ENCODE results near the gene SCT.
A peak's percentile ranks its signal among the peaks of the same experiment; 100 is the strongest.

SCT gene

DNA sequence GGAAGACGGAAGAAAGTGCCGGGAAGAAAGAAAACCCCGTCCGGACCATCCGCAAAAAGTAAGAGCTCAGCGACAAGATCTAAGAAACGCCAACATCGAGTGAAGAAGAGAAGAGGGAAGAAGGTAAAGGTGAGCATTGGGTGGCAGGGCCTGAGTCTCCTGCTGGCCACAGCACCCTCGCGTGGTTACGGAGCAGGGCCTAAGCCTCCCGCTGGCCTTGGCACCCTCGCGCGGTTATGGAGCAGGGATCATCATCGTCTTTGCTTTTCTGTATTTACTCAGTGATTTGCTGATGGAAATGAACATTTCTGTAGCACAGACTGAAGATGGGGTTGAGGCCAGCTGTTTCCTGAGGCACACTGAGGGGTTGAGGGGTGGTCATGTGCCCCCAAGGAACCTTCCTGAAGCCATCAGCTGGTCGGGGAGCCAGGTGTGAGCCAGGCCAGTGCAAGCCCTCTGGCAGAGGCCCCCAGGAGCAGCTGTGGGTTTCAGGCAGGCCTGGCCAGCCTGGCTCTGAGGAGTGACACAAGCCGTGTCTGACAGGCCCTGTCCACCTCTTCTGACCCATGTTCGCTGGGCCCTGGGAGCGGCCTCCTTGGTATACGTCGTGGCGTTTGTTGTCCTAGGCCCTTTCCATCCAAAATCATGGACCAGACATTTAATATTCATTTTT lies 25.3 kb downstream of the SCT start:
- Mint-ChIP-seq H3K27me3 (ENCODE audit: low read depth) (no peaks in the 10 kb centered on the region), H3K4me3 (no peak overlapping the region), H3K27ac (no peak overlapping the region), H3K9me3 (no peaks in the 10 kb centered on the region), H3K4me1 (ENCODE audit: low read depth) (no peaks in the 10 kb centered on the region), H3K36me3 (ENCODE audit: low read depth) (peaks cover 46% of the 10 kb centered on the region)
- DNase-seq (ENCODE audit: low spot score): no peak

DNA sequence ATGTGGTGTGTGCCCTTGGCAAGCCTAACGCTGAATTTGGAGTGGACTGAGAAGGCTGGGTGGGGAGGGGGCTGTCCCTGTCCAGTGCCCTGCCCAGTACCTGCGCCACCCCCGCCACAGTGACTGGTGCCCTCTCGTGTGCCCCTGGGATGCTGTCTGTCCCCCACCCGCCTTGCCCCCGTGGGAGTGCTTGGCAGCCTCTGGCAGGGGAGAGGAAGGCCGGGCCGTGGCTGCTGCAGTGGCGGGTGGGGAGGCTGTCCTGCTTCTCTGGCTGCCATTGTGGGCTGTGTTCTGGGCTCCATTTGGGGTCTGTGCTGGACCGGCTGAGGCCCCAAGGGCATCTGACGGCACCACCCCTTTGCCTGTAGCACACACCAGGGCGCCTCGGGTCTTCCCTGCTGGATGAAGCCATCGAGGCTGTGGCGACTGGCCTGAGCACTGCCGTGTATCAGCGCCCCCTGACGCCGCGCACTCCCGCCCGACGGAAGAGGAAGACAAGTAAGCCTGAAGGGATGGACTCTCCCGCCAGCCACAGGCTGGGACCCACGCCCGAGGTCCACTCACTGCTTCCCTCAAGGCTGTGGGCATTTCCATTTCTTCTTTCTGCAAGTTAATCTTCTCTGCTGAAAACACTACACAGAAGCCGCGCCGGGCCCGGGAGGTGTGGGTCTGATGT lies 28.8 kb downstream of the SCT start:
- H3K4me1 Mint-ChIP-seq (ENCODE audit: low read depth): no peaks in the 10 kb centered on the region
- H3K36me3 Mint-ChIP-seq (ENCODE audit: low read depth): peaks cover 49% of the 10 kb centered on the region
- H3K4me3 Mint-ChIP-seq: no peak overlapping the region
- H3K27me3 Mint-ChIP-seq (ENCODE audit: low read depth): no peaks in the 10 kb centered on the region
- H3K9me3 Mint-ChIP-seq: no peaks in the 10 kb centered on the region
- no peak for DNase-seq (ENCODE audit: low spot score)
- no peak overlapping the region for H3K27ac Mint-ChIP-seq

DNA sequence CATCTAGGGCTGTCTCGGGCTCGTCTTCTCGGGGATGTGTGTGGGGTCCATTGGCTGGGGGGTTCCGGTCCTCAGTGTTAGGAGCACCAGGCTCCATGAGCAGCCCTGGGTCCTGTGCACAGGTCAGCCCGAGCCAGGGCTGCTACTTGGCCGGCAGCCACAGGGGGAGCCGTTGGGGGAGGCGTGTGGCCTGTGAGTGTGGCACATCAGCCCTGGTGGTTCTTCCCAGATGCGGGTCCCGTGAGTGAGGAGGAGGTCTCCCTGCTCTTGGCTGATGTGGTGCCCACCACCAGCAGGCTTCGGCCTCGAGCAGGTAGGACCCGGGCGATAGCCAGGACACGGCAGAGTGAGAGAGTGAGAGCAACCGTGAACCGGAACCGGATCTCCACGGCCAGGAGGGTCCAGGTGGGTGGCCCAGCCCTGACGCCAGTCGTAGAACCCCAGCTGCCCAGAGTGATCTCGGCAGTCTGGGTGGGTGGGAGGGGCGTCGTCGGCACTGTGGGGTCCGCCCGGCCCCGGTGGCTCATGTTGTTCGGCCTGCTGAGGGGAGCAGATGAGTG lies 29.7 kb downstream of the SCT start:
- no peaks in the 10 kb centered on the region for H3K27me3 Mint-ChIP-seq (ENCODE audit: low read depth)
- H3K27ac Mint-ChIP-seq: no peak overlapping the region
- H3K9me3 Mint-ChIP-seq: no peaks in the 10 kb centered on the region
- peaks cover 53% of the 10 kb centered on the region for H3K36me3 Mint-ChIP-seq (ENCODE audit: low read depth)
- no peak overlapping the region for H3K4me3 Mint-ChIP-seq
- DNase-seq (ENCODE audit: low spot score): no peak
- H3K4me1 Mint-ChIP-seq (ENCODE audit: low read depth): no peaks in the 10 kb centered on the region

DNA sequence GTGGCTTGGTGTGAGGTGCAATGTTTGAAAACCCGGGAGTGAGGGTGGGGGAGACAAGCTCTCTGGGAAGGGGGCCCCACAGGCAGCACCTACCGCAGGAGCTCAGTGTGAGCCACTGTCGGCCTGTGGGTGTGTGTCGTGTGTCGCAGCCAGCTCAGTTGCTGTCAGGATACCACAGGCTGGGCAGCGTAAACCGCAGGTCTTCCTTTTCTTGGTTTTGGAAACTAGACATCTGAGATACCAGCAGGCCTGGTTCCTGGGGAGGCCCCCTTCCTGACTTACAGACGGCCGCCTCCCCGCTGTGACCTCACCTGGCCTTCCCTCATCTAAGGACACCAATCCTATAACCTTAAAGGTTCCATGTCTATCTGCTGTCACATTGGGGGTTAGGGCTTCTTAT lies 30.6 kb downstream of the SCT start:
- no peak for DNase-seq (ENCODE audit: low spot score)
- no peaks in the 10 kb centered on the region for H3K4me1 Mint-ChIP-seq (ENCODE audit: low read depth)
- no peak overlapping the region for H3K27ac Mint-ChIP-seq
- no peak overlapping the region for H3K4me3 Mint-ChIP-seq
- H3K36me3 Mint-ChIP-seq (ENCODE audit: low read depth): peaks cover 48% of the 10 kb centered on the region
- no peaks in the 10 kb centered on the region for H3K27me3 Mint-ChIP-seq (ENCODE audit: low read depth)
- H3K9me3 Mint-ChIP-seq: no peaks in the 10 kb centered on the region

DNA sequence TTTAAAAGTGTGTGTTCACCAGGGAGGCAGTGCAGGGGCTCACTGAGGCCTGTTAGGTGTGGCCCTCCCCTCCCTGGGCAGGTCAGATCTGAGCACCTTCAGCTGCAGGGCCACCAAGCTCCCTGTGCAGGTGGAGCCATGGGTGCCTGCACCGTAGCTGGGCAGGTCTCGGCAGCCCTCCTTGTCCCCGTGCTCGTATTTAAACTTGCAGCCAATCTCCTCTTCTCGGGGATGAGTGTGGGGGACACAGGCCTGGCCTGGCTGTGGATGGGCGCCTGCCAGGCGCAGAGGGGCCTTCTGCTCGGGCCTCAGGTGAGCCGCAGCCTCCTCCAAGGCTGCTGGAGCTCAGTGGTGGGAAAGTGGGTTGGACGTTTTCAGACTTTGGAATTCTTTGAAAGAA lies 31.6 kb downstream of the SCT start:
- H3K4me3 Mint-ChIP-seq: no peak overlapping the region
- peaks cover 52% of the 10 kb centered on the region for H3K36me3 Mint-ChIP-seq (ENCODE audit: low read depth)
- no peak overlapping the region for H3K27ac Mint-ChIP-seq
- H3K9me3 Mint-ChIP-seq: no peaks in the 10 kb centered on the region
- H3K4me1 Mint-ChIP-seq (ENCODE audit: low read depth): no peaks in the 10 kb centered on the region
- H3K27me3 Mint-ChIP-seq (ENCODE audit: low read depth): no peaks in the 10 kb centered on the region
- no peak for DNase-seq (ENCODE audit: low spot score)

DNA sequence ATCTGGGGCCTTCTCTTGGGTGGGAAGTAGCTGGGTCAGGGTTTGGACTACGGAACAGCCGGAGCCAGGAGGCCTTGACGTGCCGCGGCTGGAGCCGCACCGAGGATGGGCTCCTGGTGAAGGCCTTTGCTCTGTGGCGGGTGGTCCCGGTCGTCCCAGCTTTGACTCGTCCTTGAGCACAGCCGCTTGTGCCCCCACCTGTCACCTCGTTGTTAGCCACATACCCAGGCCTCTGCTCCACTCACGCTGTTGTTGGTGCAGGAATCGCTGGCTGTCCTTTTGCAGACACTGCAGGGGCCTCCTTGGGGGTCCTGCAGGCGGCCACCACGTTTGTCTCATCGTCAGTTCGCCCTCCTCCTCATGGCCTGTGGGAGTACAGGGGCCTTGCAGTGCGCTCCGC lies 33.6 kb downstream of the SCT start:
- Mint-ChIP-seq H3K4me1 (ENCODE audit: low read depth) (no peaks in the 10 kb centered on the region), H3K27ac (no peak overlapping the region), H3K36me3 (ENCODE audit: low read depth) (peaks cover 64% of the 10 kb centered on the region), H3K9me3 (no peaks in the 10 kb centered on the region), H3K4me3 (no peak overlapping the region), H3K27me3 (ENCODE audit: low read depth) (no peaks in the 10 kb centered on the region)
- no peak for DNase-seq (ENCODE audit: low spot score)

DNA sequence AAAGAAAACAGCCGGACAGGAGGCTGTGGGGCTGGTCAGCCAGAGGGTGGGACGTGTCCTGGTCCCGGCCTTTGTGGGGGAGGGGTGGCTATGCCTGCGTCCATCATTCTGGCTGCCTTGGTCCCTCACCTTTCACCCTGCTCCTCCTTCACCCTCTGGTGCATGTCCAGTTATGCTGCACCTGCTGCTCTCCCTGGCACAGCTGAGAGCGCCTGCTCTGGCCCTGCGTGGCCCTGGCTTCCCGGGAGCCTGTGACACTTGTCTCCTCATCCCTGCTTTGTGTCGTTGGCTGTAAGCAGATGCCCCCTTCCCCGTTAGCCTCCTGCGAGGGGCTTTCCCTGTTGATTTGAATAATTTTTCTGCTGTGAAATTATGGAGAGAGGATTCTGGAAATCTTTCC lies 34.1 kb downstream of the SCT start:
- DNase-seq (ENCODE audit: low spot score): no peak
- Mint-ChIP-seq H3K4me1 (ENCODE audit: low read depth) (peaks cover 4% of the 10 kb centered on the region), H3K9me3 (no peaks in the 10 kb centered on the region), H3K36me3 (ENCODE audit: low read depth) (peaks cover 68% of the 10 kb centered on the region), H3K27ac (no peak overlapping the region), H3K27me3 (ENCODE audit: low read depth) (no peaks in the 10 kb centered on the region), H3K4me3 (no peak overlapping the region)

DNA sequence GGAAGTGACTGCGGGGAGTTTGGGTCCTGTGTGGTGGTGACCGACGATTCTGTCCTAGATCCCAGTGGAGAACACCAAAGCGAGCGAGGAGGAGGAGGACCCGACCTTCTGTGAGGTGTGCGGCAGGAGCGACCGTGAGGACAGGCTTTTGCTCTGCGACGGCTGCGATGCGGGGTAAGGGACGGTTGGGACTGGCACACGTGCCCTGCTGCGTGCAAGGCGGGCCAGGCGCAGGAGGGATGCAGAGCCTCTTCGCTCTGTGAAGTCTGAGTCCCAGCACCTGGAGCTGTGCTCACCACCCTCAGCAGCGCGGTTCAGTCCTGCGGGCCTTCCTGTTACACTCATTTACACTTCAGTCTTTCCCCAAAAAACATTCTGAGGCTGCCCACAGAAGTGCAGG lies 34.5 kb downstream of the SCT start:
- Mint-ChIP-seq H3K36me3 (ENCODE audit: low read depth) (peaks cover 72% of the 10 kb centered on the region), H3K4me1 (ENCODE audit: low read depth) (peaks cover 8% of the 10 kb centered on the region), H3K27me3 (ENCODE audit: low read depth) (no peaks in the 10 kb centered on the region), H3K9me3 (no peaks in the 10 kb centered on the region), H3K27ac (no peak overlapping the region), H3K4me3 (no peak overlapping the region)
- DNase-seq (ENCODE audit: low spot score): no peak

DNA sequence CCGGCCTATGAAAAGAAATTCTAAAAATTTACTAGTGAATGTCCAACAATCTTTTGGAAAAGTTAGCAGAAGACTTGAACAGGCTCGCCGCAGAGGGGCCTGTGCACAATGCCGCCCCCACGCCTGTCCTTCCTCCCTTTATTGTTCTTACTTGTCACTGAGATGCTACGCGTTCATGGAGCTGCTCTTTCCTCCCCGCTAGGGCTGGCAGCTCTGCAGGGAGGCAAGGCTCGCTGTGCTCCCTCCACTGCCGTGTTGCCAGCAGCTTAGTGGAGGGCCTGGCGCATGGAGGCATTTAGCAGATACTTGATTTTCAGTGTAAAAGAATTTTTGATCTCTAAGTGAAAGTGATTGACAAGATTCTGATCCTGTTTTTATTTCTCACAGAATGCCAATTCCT lies 36.0 kb downstream of the SCT start:
- Mint-ChIP-seq H3K4me1 (ENCODE audit: low read depth) (peaks cover 20% of the 10 kb centered on the region), H3K27me3 (ENCODE audit: low read depth) (no peaks in the 10 kb centered on the region), H3K4me3 (no peak overlapping the region), H3K36me3 (ENCODE audit: low read depth) (peaks cover 69% of the 10 kb centered on the region), H3K9me3 (no peaks in the 10 kb centered on the region), H3K27ac (no peak overlapping the region)
- DNase-seq (ENCODE audit: low spot score): no peak

DNA sequence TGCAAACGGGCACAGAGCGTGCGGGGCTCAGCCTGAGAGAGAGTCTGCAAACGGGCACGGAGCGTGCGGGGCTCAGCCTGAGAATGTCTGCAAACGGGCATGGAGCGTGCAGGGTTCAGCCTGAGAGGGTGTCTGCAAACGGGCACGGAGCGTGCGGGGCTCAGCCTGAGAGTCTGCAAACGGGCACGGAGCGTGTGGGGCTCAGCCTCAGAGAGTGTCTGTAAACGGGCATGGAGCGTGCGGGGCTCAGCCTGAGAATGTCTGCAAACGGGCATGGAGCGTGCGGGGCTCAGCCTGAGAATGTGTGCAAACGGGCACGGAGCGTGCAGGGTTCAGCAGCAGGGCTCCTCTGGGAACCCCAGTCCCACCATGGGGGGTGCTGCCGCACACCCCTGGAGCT lies 37.2 kb downstream of the SCT start:
- Mint-ChIP-seq H3K27me3 (ENCODE audit: low read depth) (no peaks in the 10 kb centered on the region), H3K4me1 (ENCODE audit: low read depth) (peaks cover 20% of the 10 kb centered on the region), H3K27ac (no peak overlapping the region), H3K36me3 (ENCODE audit: low read depth) (peaks cover 66% of the 10 kb centered on the region), H3K9me3 (no peaks in the 10 kb centered on the region), H3K4me3 (no peak overlapping the region)
- DNase-seq (ENCODE audit: low spot score): no peak

DNA sequence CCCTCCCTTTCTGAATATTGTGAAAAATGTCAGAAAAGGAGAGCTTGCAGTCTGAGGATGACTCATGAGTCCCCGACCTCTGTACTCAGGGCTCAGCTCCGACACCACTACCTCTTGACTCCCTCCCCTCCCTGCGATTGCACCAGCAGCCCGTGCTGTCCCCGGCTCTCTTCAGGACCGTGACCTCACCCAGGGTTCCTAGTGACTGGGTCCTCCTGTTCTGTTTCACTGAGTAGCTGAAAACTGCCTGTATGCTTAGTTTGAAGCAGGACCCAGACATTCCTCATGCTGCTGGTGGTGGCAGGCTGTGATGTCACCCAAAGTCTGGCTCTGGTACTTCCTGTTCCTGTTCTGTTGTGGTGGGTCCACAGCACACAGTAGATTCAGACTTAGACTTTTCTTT lies 39.0 kb downstream of the SCT start:
- peak overlapping the region; percentile 80 for H3K4me3 Mint-ChIP-seq
- no peaks in the 10 kb centered on the region for H3K9me3 Mint-ChIP-seq
- peak; percentile 72 for DNase-seq (ENCODE audit: low spot score)
- peak overlapping the region; percentile 99 for H3K27ac Mint-ChIP-seq
- peaks cover 59% of the 10 kb centered on the region for H3K36me3 Mint-ChIP-seq (ENCODE audit: low read depth)
- peaks cover 20% of the 10 kb centered on the region for H3K4me1 Mint-ChIP-seq (ENCODE audit: low read depth)
- H3K27me3 Mint-ChIP-seq (ENCODE audit: low read depth): no peaks in the 10 kb centered on the region

DNA sequence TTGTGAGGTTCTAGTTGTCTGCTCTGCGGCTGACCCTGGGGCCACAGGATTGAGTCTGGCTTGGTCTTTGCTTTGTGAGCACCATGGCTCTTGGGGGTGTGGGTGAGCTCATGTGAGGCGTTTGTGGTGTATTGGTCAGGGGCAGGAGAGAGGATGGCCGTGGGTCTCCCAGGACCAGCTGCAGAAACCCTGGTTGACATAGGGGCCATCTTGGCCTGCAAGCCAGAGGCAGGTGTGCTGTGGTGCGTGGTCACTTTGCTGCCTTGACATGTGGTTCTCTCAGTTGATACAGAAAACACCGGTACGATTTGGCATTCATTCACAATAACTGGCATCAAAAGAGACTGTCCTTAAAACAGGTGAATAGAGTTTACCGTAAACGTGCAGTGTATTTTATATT lies 39.4 kb downstream of the SCT start:
- DNase-seq (ENCODE audit: low spot score): no peak
- H3K27me3 Mint-ChIP-seq (ENCODE audit: low read depth): no peaks in the 10 kb centered on the region
- peaks cover 56% of the 10 kb centered on the region for H3K36me3 Mint-ChIP-seq (ENCODE audit: low read depth)
- peak overlapping the region; percentile 80 for H3K4me3 Mint-ChIP-seq
- no peaks in the 10 kb centered on the region for H3K9me3 Mint-ChIP-seq
- peaks cover 20% of the 10 kb centered on the region for H3K4me1 Mint-ChIP-seq (ENCODE audit: low read depth)
- H3K27ac Mint-ChIP-seq: peak overlapping the region; percentile 99

DNA sequence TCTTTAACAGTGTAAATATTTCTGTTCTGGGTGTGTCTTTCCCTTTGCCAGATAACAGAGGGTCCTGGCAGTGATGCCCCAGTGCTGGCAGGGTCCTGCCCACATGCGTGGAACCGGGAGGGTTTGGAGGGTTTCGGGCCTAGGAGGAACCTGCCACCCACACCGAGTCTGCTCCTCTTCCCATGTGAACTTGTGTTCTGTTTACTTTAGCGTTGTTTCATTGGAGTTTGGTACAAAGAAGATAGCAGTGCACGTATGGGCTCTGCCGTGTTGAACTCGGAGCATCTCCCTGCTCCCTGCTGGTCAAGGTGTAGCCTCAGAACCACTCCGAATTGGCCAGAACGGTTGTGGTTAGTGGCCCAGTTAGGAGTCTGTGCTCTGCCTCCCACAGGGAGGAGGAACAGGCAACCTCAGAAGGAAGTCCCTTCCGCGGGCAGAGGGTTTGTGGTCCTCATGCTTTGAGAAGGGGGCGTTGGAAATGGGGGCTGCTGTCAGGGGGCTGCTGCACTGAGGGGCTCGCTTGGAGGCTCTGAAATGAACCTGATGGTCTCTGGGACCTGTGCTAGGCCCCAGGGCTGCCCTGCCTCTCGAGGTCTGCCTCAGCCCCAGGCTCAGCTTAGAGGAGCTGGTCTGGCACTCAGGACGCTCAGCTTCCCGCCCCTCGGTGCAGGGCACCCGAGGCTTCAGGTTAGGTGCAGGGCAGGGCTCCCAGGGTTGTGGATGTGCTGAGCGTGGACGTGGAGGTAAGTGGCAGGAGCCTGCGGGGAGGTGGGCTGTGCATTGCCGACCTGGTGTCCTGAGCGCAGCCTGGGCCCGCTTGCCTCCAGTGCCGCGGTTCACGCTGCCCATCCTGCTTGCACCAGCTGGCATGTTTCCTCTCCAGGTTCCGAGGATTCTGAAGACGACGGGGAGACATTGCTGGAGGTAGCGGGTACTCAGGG lies 40.3 kb downstream of the SCT start:
- H3K9me3 Mint-ChIP-seq: no peaks in the 10 kb centered on the region
- H3K4me3 Mint-ChIP-seq: no peak overlapping the region
- no peak for DNase-seq (ENCODE audit: low spot score)
- no peaks in the 10 kb centered on the region for H3K27me3 Mint-ChIP-seq (ENCODE audit: low read depth)
- H3K27ac Mint-ChIP-seq: peak overlapping the region; percentile 39
- H3K4me1 Mint-ChIP-seq (ENCODE audit: low read depth): peaks cover 20% of the 10 kb centered on the region
- peaks cover 58% of the 10 kb centered on the region for H3K36me3 Mint-ChIP-seq (ENCODE audit: low read depth)

DNA sequence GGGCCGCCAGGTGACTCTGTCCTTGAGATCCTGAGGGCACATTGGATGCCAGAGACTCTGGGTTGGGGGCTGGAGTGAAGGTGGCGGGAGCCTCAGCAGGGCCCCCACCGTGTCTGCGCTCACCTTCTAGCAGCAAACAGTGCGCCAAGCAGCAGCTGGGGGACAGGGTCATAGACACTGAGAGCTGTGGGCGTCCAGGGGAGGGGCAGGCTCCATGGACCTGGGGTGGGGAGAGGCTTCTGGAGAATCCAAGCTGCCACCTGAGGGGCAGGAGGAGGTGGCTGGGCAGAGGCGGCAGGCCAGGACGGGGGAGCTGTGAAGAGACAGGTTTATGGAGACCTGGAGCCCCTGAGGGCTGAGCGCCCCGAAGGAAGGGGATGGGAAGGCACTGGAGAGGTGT lies 42.7 kb downstream of the SCT start:
- Mint-ChIP-seq H3K4me1 (ENCODE audit: low read depth) (peaks cover 29% of the 10 kb centered on the region), H3K9me3 (no peaks in the 10 kb centered on the region), H3K4me3 (no peak overlapping the region), H3K27me3 (ENCODE audit: low read depth) (no peaks in the 10 kb centered on the region), H3K27ac (no peak overlapping the region), H3K36me3 (ENCODE audit: low read depth) (peaks cover 40% of the 10 kb centered on the region)
- DNase-seq (ENCODE audit: low spot score): no peak

Measured in T-helper 2 cell treated with Interferon-gamma antibody and Interleukin-4, amounts not matched to agents 5 μg/mL and 100 μg/mL, for 36 hours (primary cell).